BLaER1 (cell line): ENCODE measurements around the gene PCDHB13.
"Not testable (repeated sequence)": the region's sequence is repeated elsewhere in the genome, so short reads cannot be mapped to it uniquely, and the experiment has no call there.

ENCODE experiments used
- H3K27ac ChIP-seq: shearing (Covaris generic); formaldehyde crosslinking; 2 replicates; pipeline ENCODE4 v1.8.1; 2022
- H3K27me3 ChIP-seq: shearing (Covaris generic); formaldehyde crosslinking; 2 replicates; pipeline ENCODE4 v1.8.1; 2022
- H3K36me3 ChIP-seq: shearing (Covaris generic); formaldehyde crosslinking; 2 replicates; pipeline ENCODE4 v1.8.1; 2022
- H3K4me1 ChIP-seq: shearing (Covaris generic); formaldehyde crosslinking; 2 replicates; pipeline ENCODE4 v1.8.1; 2022
- H3K4me2 ChIP-seq: shearing (Covaris generic); formaldehyde crosslinking; 2 replicates; pipeline ENCODE4 v1.8.1; 2022
- H3K4me3 ChIP-seq: shearing (Covaris generic); formaldehyde crosslinking; 2 replicates; pipeline ENCODE4 v1.8.1; 2022
- H3K9ac ChIP-seq: shearing (Covaris generic); formaldehyde crosslinking; 2 replicates; pipeline ENCODE4 v1.8.1; 2022
- H3K9me3 ChIP-seq: shearing (Covaris generic); formaldehyde crosslinking; 2 replicates; pipeline ENCODE4 v1.8.1; 2022
- H4K20me1 ChIP-seq: shearing (Covaris generic); formaldehyde crosslinking; 2 replicates; pipeline ENCODE4 v1.8.1; 2022
- Cebpa-rat ChIP-seq: shearing (Covaris generic); IDR thresholded peaks from 2 replicates; pipeline ENCODE4 v1.8.1; 2022

The PCDHB13 gene

GRCh38 chr5:141213656-141214339 is at the start of gene PCDHB13:
PCDHB13 (plus strand) TSS chr5:141213919; CDS start chr5:141214124, 205 bp downstream.
- not testable (repeated sequence) for H3K4me2 ChIP-seq, H3K9ac ChIP-seq, H3K4me3 ChIP-seq

DNA sequence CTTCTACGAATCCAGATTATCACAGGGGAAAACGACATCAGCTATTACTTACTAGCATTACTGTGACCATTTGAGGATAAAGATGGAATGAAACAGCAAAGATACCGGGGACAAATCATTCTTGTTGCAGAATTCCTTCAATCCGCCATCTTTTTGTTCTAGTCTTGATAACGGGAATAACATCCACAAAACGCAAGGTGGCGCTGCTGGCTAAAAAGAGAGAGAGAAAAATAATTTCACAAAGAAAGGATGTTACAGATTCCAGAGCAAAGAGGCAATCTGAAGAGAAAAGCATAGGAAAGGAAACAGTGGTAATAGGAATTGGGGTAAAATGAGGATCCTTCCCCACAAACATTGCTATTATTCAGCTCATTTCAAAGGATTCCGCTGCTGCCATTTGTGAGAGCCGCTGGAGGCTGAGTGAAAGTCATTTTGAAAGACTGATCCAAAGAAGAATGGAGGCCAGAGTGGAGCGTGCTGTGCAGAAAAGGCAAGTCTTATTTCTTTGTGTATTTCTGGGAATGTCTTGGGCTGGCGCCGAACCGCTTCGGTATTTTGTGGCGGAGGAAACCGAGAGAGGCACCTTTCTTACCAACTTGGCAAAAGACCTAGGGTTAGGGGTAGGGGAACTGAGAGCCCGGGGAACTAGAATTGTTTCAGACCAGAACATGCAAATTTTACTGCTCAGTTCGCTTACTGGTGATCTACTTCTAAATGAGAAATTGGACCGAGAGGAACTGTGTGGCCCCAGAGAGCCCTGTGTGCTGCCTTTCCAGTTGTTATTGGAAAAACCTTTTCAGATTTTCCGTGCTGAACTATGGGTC is 41.1 kb upstream of the PCDHB13 start, which contains the start of gene PCDHB7:
PCDHB7 (plus strand) TSS at position 264 of the 824 bp plus-strand sequence; CDS start at position 456, 192 bp downstream.
- Histone ChIP-seq H3K4me3 (no peak within 1 kb of the TSS), H3K27ac (no peak within 1 kb of the TSS), H3K9me3 (peaks cover 32% of the 10 kb centered on the region), H3K9ac (no peak within 1 kb of the TSS), H3K36me3 (no peaks in the 10 kb centered on the region), H3K4me2 (no peak within 1 kb of the TSS), H4K20me1 (no peaks in the 10 kb centered on the region), H3K4me1 (no peaks in the 10 kb centered on the region), H3K27me3 (no peaks in the 10 kb centered on the region)
- TF ChIP-seq Cebpa-rat, result no peak

More at GRCh38 chr5:141213656-141214339, at the start of gene PCDHB13:
- H3K4me1 ChIP-seq, H3K36me3 ChIP-seq, H3K27me3 ChIP-seq, H4K20me1 ChIP-seq, H3K27ac ChIP-seq: not testable (repeated sequence)
- H3K9me3 ChIP-seq, result peaks cover 46% of the 10 kb centered on the region

GRCh38 chr5:141174291-141175104 is 39.2 kb upstream of the PCDHB13 start:
- not testable (repeated sequence) for H3K9ac ChIP-seq, H3K4me1 ChIP-seq, H3K36me3 ChIP-seq, H3K4me3 ChIP-seq, H4K20me1 ChIP-seq, H3K27me3 ChIP-seq, H3K27ac ChIP-seq, H3K4me2 ChIP-seq
- H3K9me3 ChIP-seq, result peaks cover 38% of the 10 kb centered on the region

GRCh38 chr5:141175933-141176332 is 37.8 kb upstream of the PCDHB13 start:
- H3K9me3 ChIP-seq, result peaks cover 43% of the 10 kb centered on the region
- no peak overlapping the region for H3K4me3 ChIP-seq
- H3K4me1 ChIP-seq, result no peaks in the 10 kb centered on the region
- H3K4me2 ChIP-seq, result no peak overlapping the region
- no peak overlapping the region for H3K9ac ChIP-seq
- no peaks in the 10 kb centered on the region for H4K20me1 ChIP-seq
- H3K27ac ChIP-seq, result no peak overlapping the region
- H3K36me3 ChIP-seq, result no peaks in the 10 kb centered on the region
- H3K27me3 ChIP-seq, result no peaks in the 10 kb centered on the region
- TF ChIP-seq Cebpa-rat, result no peak

DNA sequence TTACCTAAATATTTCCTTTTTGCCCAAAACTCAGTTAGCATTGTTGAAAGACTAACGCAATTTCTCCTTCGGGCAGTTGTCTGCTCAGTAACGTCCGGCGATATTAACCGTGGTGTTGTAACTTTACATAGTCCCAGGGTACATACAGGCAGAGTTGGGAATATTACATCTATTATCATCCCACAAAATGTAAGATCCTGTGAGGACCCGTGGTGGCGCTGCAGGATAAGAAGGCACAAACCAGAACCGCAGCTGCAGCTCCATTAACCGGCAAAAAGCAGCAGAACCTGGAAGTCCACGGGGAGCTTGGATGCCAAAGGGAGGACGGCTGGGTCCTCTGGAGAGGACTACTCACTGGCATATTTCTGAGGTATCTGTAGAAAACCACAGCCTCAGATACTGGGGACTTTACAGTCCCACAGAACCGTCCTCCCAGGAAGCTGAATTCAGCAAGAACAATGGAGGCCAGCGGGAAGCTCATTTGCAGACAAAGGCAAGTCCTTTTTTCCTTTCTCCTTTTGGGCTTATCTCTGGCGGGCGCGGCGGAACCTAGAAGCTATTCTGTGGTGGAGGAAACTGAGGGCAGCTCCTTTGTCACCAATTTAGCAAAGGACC is 36.0 kb upstream of the PCDHB13 start, which contains the start of gene PCDHB8:
PCDHB8 (plus strand) TSS at position 214 of the 615 bp plus-strand sequence; CDS start at position 459, 245 bp downstream.
- not testable (repeated sequence) for H3K4me1 ChIP-seq, H3K36me3 ChIP-seq, H3K27me3 ChIP-seq, H4K20me1 ChIP-seq, H3K9ac ChIP-seq, H3K4me3 ChIP-seq, H3K27ac ChIP-seq, H3K4me2 ChIP-seq
- peaks cover 44% of the 10 kb centered on the region for H3K9me3 ChIP-seq

- not testable (repeated sequence) for H3K4me1 ChIP-seq, H3K27ac ChIP-seq, H4K20me1 ChIP-seq, H3K4me3 ChIP-seq, H3K4me2 ChIP-seq, H3K9ac ChIP-seq, H3K36me3 ChIP-seq, H3K27me3 ChIP-seq
- H3K9me3 ChIP-seq, result peaks cover 38% of the 10 kb centered on the region
These were observed 34.3 kb upstream of the PCDHB13 start for GRCh38 chr5:141179371-141179770.

DNA sequence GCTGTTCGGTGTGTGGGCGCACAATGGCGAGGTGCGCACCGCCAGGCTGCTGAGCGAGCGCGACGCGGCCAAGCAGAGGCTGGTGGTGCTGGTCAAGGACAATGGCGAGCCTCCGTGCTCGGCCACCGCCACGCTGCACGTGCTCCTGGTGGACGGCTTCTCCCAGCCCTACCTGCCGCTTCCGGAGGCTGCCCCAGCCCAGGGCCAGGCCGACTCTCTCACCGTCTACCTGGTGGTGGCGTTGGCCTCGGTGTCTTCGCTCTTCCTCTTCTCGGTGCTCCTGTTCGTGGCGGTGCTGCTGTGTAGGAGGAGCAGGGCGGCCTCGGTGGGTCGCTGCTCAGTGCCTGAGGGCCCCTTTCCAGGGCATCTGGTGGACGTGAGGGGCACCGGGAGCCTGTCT is 33.8 kb upstream of the PCDHB13 start:
- H3K4me3 ChIP-seq, H4K20me1 ChIP-seq, H3K4me1 ChIP-seq, H3K36me3 ChIP-seq, H3K27ac ChIP-seq, H3K4me2 ChIP-seq, H3K27me3 ChIP-seq, H3K9ac ChIP-seq: not testable (repeated sequence)
- peaks cover 33% of the 10 kb centered on the region for H3K9me3 ChIP-seq

GRCh38 chr5:141180313-141180712 is 33.4 kb upstream of the PCDHB13 start:
- Histone ChIP-seq H3K9me3 (peaks cover 30% of the 10 kb centered on the region), H3K4me3 (no peak overlapping the region), H3K27ac (no peak overlapping the region), H3K36me3 (no peaks in the 10 kb centered on the region), H4K20me1 (no peaks in the 10 kb centered on the region), H3K4me2 (no peak overlapping the region), H3K4me1 (no peaks in the 10 kb centered on the region), H3K27me3 (no peaks in the 10 kb centered on the region), H3K9ac (no peak overlapping the region)
- no peak for TF ChIP-seq Cebpa-rat

DNA sequence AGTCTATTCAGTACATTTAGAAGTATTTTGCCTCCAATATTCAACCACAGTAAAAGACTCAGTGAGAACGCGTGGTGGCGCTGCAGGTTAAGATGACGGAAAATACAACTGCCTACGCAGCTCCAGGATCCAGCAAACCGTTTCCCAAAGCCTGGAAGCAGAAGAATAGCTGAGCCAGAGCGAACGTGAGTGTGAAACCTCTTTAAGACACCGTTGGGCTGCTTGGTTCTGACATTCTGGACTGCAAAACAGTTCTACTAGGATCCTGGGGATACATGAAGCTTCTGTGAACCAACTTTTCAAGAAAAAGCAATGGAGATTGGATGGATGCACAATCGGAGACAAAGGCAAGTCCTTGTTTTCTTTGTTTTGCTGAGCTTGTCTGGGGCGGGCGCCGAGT is 31.5 kb upstream of the PCDHB13 start, which contains the start of gene PCDHB16:
PCDHB16 (plus strand) TSS at position 140 of the 400 bp plus-strand sequence; CDS start at position 313, 173 bp downstream.
- no peaks in the 10 kb centered on the region for H3K27me3 ChIP-seq
- H3K36me3 ChIP-seq, result no peaks in the 10 kb centered on the region
- H3K9ac ChIP-seq, result no peak within 1 kb of the TSS
- no peak within 1 kb of the TSS for H3K4me2 ChIP-seq
- H3K4me1 ChIP-seq, result no peaks in the 10 kb centered on the region
- no peak for TF ChIP-seq Cebpa-rat
- no peak within 1 kb of the TSS for H3K4me3 ChIP-seq
- H3K9me3 ChIP-seq, result peaks cover 37% of the 10 kb centered on the region
- no peak within 1 kb of the TSS for H3K27ac ChIP-seq
- no peaks in the 10 kb centered on the region for H4K20me1 ChIP-seq

GRCh38 chr5:141184117-141184855 is 29.4 kb upstream of the PCDHB13 start:
- not testable (repeated sequence) for H3K27ac ChIP-seq, H3K4me2 ChIP-seq, H3K9ac ChIP-seq, H3K27me3 ChIP-seq, H3K4me3 ChIP-seq, H3K36me3 ChIP-seq, H4K20me1 ChIP-seq, H3K4me1 ChIP-seq
- peaks cover 45% of the 10 kb centered on the region for H3K9me3 ChIP-seq
